Measurements from ENCODE around the gene LBX2. TPM values are rescaled to one million over a fixed set of nuclear protein-coding genes. Genes with fewer than 3 reads are reported as not detected.

LBX2 gene
- total and polyA plus RNA-seq, 9 of the 15 experiments (the other 6 are each of a cell fraction or from before 2014, with no cell fraction given) = 0.39 to 6.2 (median 1.8) TPM; not detected in 1

- peaks cover 2% of the 10 kb centered on the region; the same call in 1 of the 3 replicates for H3K36me3 ChIP-seq (ENCODE audit: control insufficient read depth, insufficient read depth, low read length)
- H3K9me3 ChIP-seq (replicated peaks; ENCODE audit: control insufficient read depth, insufficient read depth, low read depth, low read length) = no peaks in the 10 kb centered on the region
- in situ Hi-C loops (cut with MboI) = no loop called here
- ChIA-PET POLR2A (interaction anchor here (0.6 to 2.4 kb wide), 6 partner anchors 8 to 1114 kb away, joined by 3 to 13 read pairs (median 4); partner anchors contain the start of genes ALMS1, CCDC142 and TTC31), CTCF (ENCODE audit: low intra/inter-chr PET ratio) (no interaction called here)
- H3K4me1 ChIP-seq (replicated peaks in 1 of 2; ENCODE audit: control insufficient read depth in 2 of 2, insufficient read depth in 2 of 2, low read length in 2 of 2) = peaks cover 19 to 51% of the 10 kb centered on the region in 2 experiments; a peak in 4 of 5 replicates
- H2AFZ ChIP-seq (ENCODE audit: low read depth, low read length) = no peak overlapping the region
- 70% methylated on average over 15 of the region's 15 CpGs for WGBS (ENCODE audit: insufficient coverage, low coverage, missing lambda C conversion rate)
- H3K4me2 ChIP-seq (ENCODE audit: insufficient read depth, low read length) = no peak overlapping the region
- BruUV-seq (replicated peaks) = no TSS peak
- intact Hi-C loops (cut with micrococcal nuclease) = loop anchor here (5.0 kb wide), 1 partner anchor 72 kb away; no protein-coding TSS in a partner anchor
- no peak for ATAC-seq
- no peak overlapping the region for H3K9ac ChIP-seq (ENCODE audit: insufficient read depth in 1 of 2, low read depth in 2 of 2, low read length in 2 of 2)
- H4K20me1 ChIP-seq (replicated peaks; ENCODE audit: control insufficient read depth, insufficient read depth, low read length) = no peaks in the 10 kb centered on the region
- H3K9me1 ChIP-seq (ENCODE audit: control insufficient read depth, insufficient read depth, low read length) = no peaks in the 10 kb centered on the region
- H3K4me3 ChIP-seq = no peak overlapping the region
- H3K79me2 ChIP-seq (ENCODE audit: control insufficient read depth, insufficient read depth, low read length) = peaks cover 25% of the 10 kb centered on the region
- H3K27ac ChIP-seq (ENCODE audit: extremely low read depth, low read depth, low read length) = no peak overlapping the region
- no peak for FAIRE-seq
- no peaks in the 10 kb centered on the region for H3K27me3 ChIP-seq (ENCODE audit: control insufficient read depth in 2 of 2, insufficient read depth in 2 of 2, low read length in 2 of 2)
- DNase-seq (ENCODE audit: extremely low read depth in 1 of 4, low spot score in 3 of 4) = no peak
- TF ChIP-seq, protein P1, sequence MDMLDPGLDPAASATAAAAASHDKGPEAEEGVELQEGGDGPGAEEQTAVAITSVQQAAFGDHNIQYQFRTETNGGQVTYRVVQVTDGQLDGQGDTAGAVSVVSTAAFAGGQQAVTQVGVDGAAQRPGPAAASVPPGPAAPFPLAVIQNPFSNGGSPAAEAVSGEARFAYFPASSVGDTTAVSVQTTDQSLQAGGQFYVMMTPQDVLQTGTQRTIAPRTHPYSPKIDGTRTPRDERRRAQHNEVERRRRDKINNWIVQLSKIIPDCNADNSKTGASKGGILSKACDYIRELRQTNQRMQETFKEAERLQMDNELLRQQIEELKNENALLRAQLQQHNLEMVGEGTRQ (CRISPR knock-in tag; IDR thresholded peaks at IDR 0.05) = no peak
- TF ChIP-seq ZNF766 (CRISPR knock-in tag; conservative IDR thresholded peaks at IDR 0.05) (no peak), HDAC6 (IDR thresholded peaks at IDR 0.05; ENCODE audit: low read depth, low read length) (no peak), SMARCA4 (IDR thresholded peaks at IDR 0.05) (no peak), SIN3B (IDR thresholded peaks at IDR 0.05; ENCODE audit: low read depth) (no peak), SMAD2 (IDR thresholded peaks at IDR 0.05; ENCODE audit: low read depth, low read length) (no peak), CXXC5 (CRISPR knock-in tag; IDR thresholded peaks at IDR 0.05) (no peak), PPARD (CRISPR knock-in tag; IDR thresholded peaks at IDR 0.05) (no peak), SIX5 (IDR thresholded peaks at IDR 0.05; ENCODE audit: borderline replicate concordance in 1 of 2, insufficient read depth in 1 of 2, low read depth in 1 of 2, low read length in 2 of 2) (no peak), KAT8 (IDR thresholded peaks at IDR 0.05; ENCODE audit: low read depth) (no peak), GTF3C2 (IDR thresholded peaks at IDR 0.05; ENCODE audit: borderline replicate concordance, extremely low read depth, insufficient read length) (no peak), CEBPG (CRISPR knock-in tag; IDR thresholded peaks at IDR 0.05) (no peak), CEBPG (tag; conservative IDR thresholded peaks at IDR 0.05 in 1 of 2, IDR thresholded peaks at IDR 0.05 in 1 of 2) (no peak), ZNF551 (CRISPR knock-in tag; IDR thresholded peaks at IDR 0.05) (no peak), E4F1 (CRISPR knock-in tag; IDR thresholded peaks at IDR 0.05; ENCODE audit: borderline replicate concordance) (no peak), ETV1 (tag; conservative IDR thresholded peaks at IDR 0.05; ENCODE audit: low read depth) (no peak), ETV5 (CRISPR knock-in tag; IDR thresholded peaks at IDR 0.05; ENCODE audit: low read depth) (no peak)
Measured at GRCh38 chr2:74499940-74500577, 656 bp upstream of the LBX2 start.

All from K562 (cell line).